ENCODE data around the gene CMIP. TPM values are rescaled to one million over a fixed set of nuclear protein-coding genes. Genes with fewer than 3 reads are reported as not detected.

The CMIP gene
- total RNA-seq, 1 donor from 2014 or later: 27.7 TPM

DNA sequence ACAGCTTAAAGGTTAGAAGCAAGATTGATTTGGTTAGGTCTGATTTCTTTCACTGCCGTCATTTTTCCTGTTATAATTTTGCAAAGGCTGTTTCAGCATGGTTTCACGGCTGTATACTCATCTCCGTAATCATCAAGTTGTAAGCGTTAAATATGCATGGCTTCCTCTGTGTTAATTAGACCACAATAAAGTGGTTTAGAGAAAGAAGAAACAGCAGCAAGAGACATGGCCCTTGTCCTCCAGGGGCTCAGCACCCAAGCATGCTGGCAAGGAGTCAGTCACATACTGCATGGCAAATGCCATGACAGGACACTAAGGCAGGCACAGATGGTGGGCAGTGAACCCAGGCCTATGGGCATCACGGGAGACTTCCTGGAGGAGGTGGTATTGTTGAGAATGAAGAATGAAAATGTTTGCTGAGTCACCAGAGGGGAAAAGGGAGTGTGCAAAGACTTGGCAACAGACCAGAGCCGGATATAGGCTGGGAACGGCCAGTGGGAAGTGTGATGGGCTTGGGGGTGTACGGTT is 273.1 kb downstream of the CMIP start:
- TF ChIP-seq, protein P1, sequence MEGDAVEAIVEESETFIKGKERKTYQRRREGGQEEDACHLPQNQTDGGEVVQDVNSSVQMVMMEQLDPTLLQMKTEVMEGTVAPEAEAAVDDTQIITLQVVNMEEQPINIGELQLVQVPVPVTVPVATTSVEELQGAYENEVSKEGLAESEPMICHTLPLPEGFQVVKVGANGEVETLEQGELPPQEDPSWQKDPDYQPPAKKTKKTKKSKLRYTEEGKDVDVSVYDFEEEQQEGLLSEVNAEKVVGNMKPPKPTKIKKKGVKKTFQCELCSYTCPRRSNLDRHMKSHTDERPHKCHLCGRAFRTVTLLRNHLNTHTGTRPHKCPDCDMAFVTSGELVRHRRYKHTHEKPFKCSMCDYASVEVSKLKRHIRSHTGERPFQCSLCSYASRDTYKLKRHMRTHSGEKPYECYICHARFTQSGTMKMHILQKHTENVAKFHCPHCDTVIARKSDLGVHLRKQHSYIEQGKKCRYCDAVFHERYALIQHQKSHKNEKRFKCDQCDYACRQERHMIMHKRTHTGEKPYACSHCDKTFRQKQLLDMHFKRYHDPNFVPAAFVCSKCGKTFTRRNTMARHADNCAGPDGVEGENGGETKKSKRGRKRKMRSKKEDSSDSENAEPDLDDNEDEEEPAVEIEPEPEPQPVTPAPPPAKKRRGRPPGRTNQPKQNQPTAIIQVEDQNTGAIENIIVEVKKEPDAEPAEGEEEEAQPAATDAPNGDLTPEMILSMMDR (IDR thresholded peaks at IDR 0.05; ENCODE audit: insufficient read depth, low read length, poor library complexity, severe bottlenecking): no peak
- Histone ChIP-seq H3K4me3 (ENCODE audit: low read depth, low read length) (no peak overlapping the region), H3K27me3 (ENCODE audit: control insufficient read depth, insufficient read depth, low read length) (no peaks in the 10 kb centered on the region), H3K36me3 (ENCODE audit: control insufficient read depth, insufficient read depth, low read length) (no peaks in the 10 kb centered on the region)
- DNase-seq (ENCODE audit: low read depth): no peak

DNA sequence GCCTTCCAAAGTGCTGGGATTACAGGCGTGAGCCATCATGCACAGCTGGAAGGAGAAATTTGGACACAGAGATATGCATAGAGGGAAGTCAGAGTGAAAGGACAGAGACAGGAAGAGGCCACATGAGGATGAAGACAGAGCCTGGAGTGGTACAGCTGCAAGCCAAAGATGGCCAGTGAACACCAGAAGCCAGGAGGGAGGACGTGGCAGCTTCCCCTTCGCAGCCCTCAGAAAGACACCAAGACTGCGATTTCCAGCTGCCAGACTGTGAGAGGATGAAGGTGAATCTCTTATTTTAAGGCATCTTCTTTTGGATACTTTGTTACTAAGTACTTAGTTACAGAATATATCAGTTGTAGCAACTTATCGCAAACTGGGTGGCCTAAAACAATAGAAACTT is 274.0 kb downstream of the CMIP start:
- H3K36me3 ChIP-seq (ENCODE audit: control insufficient read depth, insufficient read depth, low read length): no peaks in the 10 kb centered on the region
- H3K4me3 ChIP-seq (ENCODE audit: low read depth, low read length): no peak overlapping the region
- TF ChIP-seq, protein P1 (IDR thresholded peaks at IDR 0.05; ENCODE audit: insufficient read depth, low read length, poor library complexity, severe bottlenecking): no peak
- DNase-seq (ENCODE audit: low read depth): no peak
- no peaks in the 10 kb centered on the region for H3K27me3 ChIP-seq (ENCODE audit: control insufficient read depth, insufficient read depth, low read length)

DNA sequence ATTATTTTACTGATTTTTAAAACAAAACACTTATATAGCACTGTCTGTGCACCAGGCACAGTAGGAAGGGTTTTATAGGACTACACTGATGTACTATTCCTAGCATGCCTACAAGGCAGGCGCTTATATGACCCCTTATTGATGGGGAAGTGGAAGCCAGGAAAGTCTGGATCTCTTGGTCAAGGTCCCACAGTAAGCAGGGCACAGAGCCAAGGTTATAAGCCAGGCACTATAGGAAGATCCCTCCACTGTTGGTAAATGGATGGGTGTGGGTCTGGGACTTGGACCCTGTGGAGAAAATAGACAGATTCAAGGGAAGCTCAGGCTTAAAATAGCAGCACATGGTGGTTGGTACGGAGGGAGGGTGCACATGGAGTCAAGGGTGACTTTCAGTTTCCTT is 275.4 kb downstream of the CMIP start:
- DNase-seq (ENCODE audit: low read depth): no peak
- no peak overlapping the region for H3K4me3 ChIP-seq (ENCODE audit: low read depth, low read length)
- no peaks in the 10 kb centered on the region for H3K36me3 ChIP-seq (ENCODE audit: control insufficient read depth, insufficient read depth, low read length)
- peaks cover under 1% of the 10 kb centered on the region for H3K27me3 ChIP-seq (ENCODE audit: control insufficient read depth, insufficient read depth, low read length)
- TF ChIP-seq, protein P1 (IDR thresholded peaks at IDR 0.05; ENCODE audit: insufficient read depth, low read length, poor library complexity, severe bottlenecking): no peak

- DNase-seq (ENCODE audit: low read depth): no peak
- TF ChIP-seq, protein P1 (IDR thresholded peaks at IDR 0.05; ENCODE audit: insufficient read depth, low read length, poor library complexity, severe bottlenecking): no peak
- no peak overlapping the region for H3K4me3 ChIP-seq (ENCODE audit: low read depth, low read length)
- H3K27me3 ChIP-seq (ENCODE audit: control insufficient read depth, insufficient read depth, low read length): peaks cover 4% of the 10 kb centered on the region
- no peaks in the 10 kb centered on the region for H3K36me3 ChIP-seq (ENCODE audit: control insufficient read depth, insufficient read depth, low read length)
Observed at GRCh38 chr16:81720973-81721906, 276.6 kb downstream of the CMIP start.

- peaks cover 4% of the 10 kb centered on the region for H3K27me3 ChIP-seq (ENCODE audit: control insufficient read depth, insufficient read depth, low read length)
- TF ChIP-seq, protein P1 (IDR thresholded peaks at IDR 0.05; ENCODE audit: insufficient read depth, low read length, poor library complexity, severe bottlenecking): peak; percentile 61
- no peaks in the 10 kb centered on the region for H3K36me3 ChIP-seq (ENCODE audit: control insufficient read depth, insufficient read depth, low read length)
- no peak overlapping the region for H3K4me3 ChIP-seq (ENCODE audit: low read depth, low read length)
- no peak for DNase-seq (ENCODE audit: low read depth)
Observed at GRCh38 chr16:81723098-81723723, 278.6 kb downstream of the CMIP start.
